K562 (cell line): ENCODE results near the gene SIGLEC5. TPM values are rescaled to one million over a fixed set of nuclear protein-coding genes. Genes with fewer than 3 reads are reported as not detected.

Experiments
- BDP1 ChIP-seq: IDR thresholded peaks from 3 replicates; pipeline ENCODE4 v1.6.1; 2011; ENCODE audit not compliant: insufficient read length, insufficient read depth
- CBX5 ChIP-seq: IDR thresholded peaks from 2 replicates; pipeline ENCODE4 v1.6.1; 2014; ENCODE audit warnings: low read depth, borderline replicate concordance
- CSDE1 ChIP-seq, 2 experiments: fragments of 450-650 bp; IDR thresholded peaks; 2 replicates each; pipeline ENCODE4 v1.6.1; 2016; ENCODE audit warnings: mild to moderate bottlenecking in 1 of 2
- ETS2 ChIP-seq: IDR thresholded peaks from 2 replicates; pipeline ENCODE4 v1.6.1; 2016; ENCODE audit warnings: borderline replicate concordance, missing genetic modification characterization, mild to moderate bottlenecking, moderate library complexity, missing compliant biosample characterization; ENCODE audit not compliant: poor library complexity, severe bottlenecking
- HCFC1 ChIP-seq: IDR thresholded peaks from 2 replicates; pipeline ENCODE4 v1.6.1; 2012; ENCODE audit warnings: low read depth, low read length, improper control_type of control experiment
- HMGN3 ChIP-seq: IDR thresholded peaks from 2 replicates; pipeline ENCODE4 v1.6.1; 2011; ENCODE audit warnings: borderline replicate concordance, low read depth, mild to moderate bottlenecking, mixed read lengths, low read length; ENCODE audit not compliant: insufficient read length; ENCODE audit errors: extremely low read depth
- IFI16 ChIP-seq: fragments of 250-450 bp; sonication (Bioruptor Pico); IDR thresholded peaks from 2 replicates; pipeline ENCODE4 v2.1.2; 2022; ENCODE audit warnings: mild to moderate bottlenecking, inconsistent platforms
- KDM1A ChIP-seq, 2 experiments: fragments of 450-650 bp; IDR thresholded peaks; 2 replicates each; pipeline ENCODE4 v1.6.1; 2016; ENCODE audit warnings: mild to moderate bottlenecking in 2 of 2
- NR1H2 ChIP-seq: sonication (generic); formaldehyde crosslinking; IDR thresholded peaks from 2 replicates; pipeline ENCODE4 v1.4.0; 2020; ENCODE audit warnings: mild to moderate bottlenecking, missing genetic modification reagents
- NR2C2 ChIP-seq, 2 experiments: fragments of 200-800 bp in 1 of 2; sonication (Bioruptor generic) in 1 of 2; sonication (generic) in 1 of 2; formaldehyde crosslinking in 1 of 2; IDR thresholded peaks; 2 replicates each; pipeline versions ENCODE4 v1.6.1 to v1.8.0; 2016 to 2022; ENCODE audit warnings: mild to moderate bottlenecking in 1 of 2, missing compliant biosample characterization in 1 of 2, missing genetic modification characterization in 1 of 2, missing genetic modification reagents in 1 of 2
- OTX1 ChIP-seq: fragments of 450-650 bp; formaldehyde crosslinking; IDR thresholded peaks from 2 replicates; pipeline ENCODE4 v1.4.0; 2022; ENCODE audit warnings: mild to moderate bottlenecking
- PCBP2 ChIP-seq: fragments of 200-400 bp; formaldehyde crosslinking; IDR thresholded peaks from 2 replicates; pipeline ENCODE4 v1.6.1; 2018; ENCODE audit warnings: low read length, low read depth, mild to moderate bottlenecking, moderate library complexity; ENCODE audit not compliant: poor library complexity, severe bottlenecking
- SMARCA4 ChIP-seq: fragments of 450-650 bp; IDR thresholded peaks from 2 replicates; pipeline ENCODE4 v1.6.1; 2016
- SNIP1 ChIP-seq: fragments of 450-650 bp; IDR thresholded peaks from 2 replicates; pipeline ENCODE4 v1.7.1; 2017; ENCODE audit warnings: low read depth, mild to moderate bottlenecking
- SRSF9 ChIP-seq: fragments of 200-400 bp; formaldehyde crosslinking; IDR thresholded peaks from 2 replicates; pipeline ENCODE4 v1.6.1; 2017; ENCODE audit warnings: low read depth, low read length, borderline replicate concordance
- TRIM24 ChIP-seq, 2 experiments: fragments of 450-650 bp; IDR thresholded peaks; 2 replicates each; pipeline ENCODE4 v1.6.1; 2016
- U2AF2 ChIP-seq: fragments of 200-400 bp; formaldehyde crosslinking; optimal IDR thresholded peaks from 2 replicates; pipeline ENCODE3; 2017; ENCODE audit warnings: low read depth, mild to moderate bottlenecking, low read length
- XRCC4 ChIP-seq: IDR thresholded peaks from one replicate; pipeline ENCODE4 v1.6.1; 2011; ENCODE audit not compliant: insufficient read depth, insufficient read length; ENCODE audit errors: extremely low read depth
- ZNF12 ChIP-seq: sonication (generic); formaldehyde crosslinking; IDR thresholded peaks from 2 replicates; pipeline ENCODE4 v1.4.0; 2020; ENCODE audit warnings: mild to moderate bottlenecking, missing genetic modification reagents
- ZNF282 ChIP-seq: sonication (generic); formaldehyde crosslinking; IDR thresholded peaks from 2 replicates; pipeline ENCODE4 v1.8.1; 2023; ENCODE audit warnings: missing genetic modification reagents
- polyA plus RNA-seq, 8 experiments: library from polyadenylated mRNA; depleted of rRNA in 4 of 8; stranded (reverse) in 5 of 8; unstranded in 3 of 8; fragments of >200 nt; fragmentation: Nextera tagmentation in 2 of 8; fragmentation: Illumina TruSeq in 1 of 8; extraction: Ambion mirVana in 2 of 8; extraction: Trizol in 1 of 8; gene quantifications; 2 replicates each; pipeline versions ENCODE4 v1.2.1 to v1.2.3, GENCODE V29; 2011 to 2014; ENCODE audit warnings: inconsistent platforms in 1 of 8, missing spikeins in 1 of 8
- total RNA-seq, 7 experiments: library from RNA; depleted of rRNA in 6 of 7; stranded (reverse); fragments of >200 nt in 6 of 7; fragmentation: Illumina TruSeq in 2 of 7; extraction: Trizol in 2 of 7; gene quantifications; 2 replicates each; pipeline versions ENCODE4 v1.2.1 to v1.2.3, GENCODE V29; 2011 to 2021; ENCODE audit warnings: low replicate concordance in 1 of 7
- TF ChIP-seq, protein P1 (sequence below): fragments of 250-450 bp; sonication (Bioruptor Pico); IDR thresholded peaks from 2 replicates; pipeline ENCODE4 v1.8.0; 2021; ENCODE audit warnings: moderate library complexity, mild to moderate bottlenecking, inconsistent platforms
- TF ChIP-seq, protein P2 (sequence below): sonication (generic); formaldehyde crosslinking; IDR thresholded peaks from 2 replicates; pipeline ENCODE4 v1.4.0; 2020; ENCODE audit warnings: mild to moderate bottlenecking, missing genetic modification reagents
- TF ChIP-seq, protein P3 (sequence below): fragments of 450-650 bp; IDR thresholded peaks from one replicate; pipeline ENCODE4 v1.6.1; 2018; ENCODE audit warnings: mild to moderate bottlenecking, moderate library complexity; ENCODE audit not compliant: partially characterized antibody
- TF ChIP-seq, protein P4 (sequence below): fragments of 450-650 bp; IDR thresholded peaks from 2 replicates; pipeline ENCODE4 v1.6.1; 2018; ENCODE audit warnings: mild to moderate bottlenecking, low read depth; ENCODE audit not compliant: partially characterized antibody
- TF ChIP-seq, protein P5 (sequence below): fragments of 450-650 bp; IDR thresholded peaks from 2 replicates; pipeline ENCODE4 v1.6.1; 2016; ENCODE audit warnings: low read depth, mild to moderate bottlenecking, moderate library complexity

The SIGLEC5 gene
- total and polyA plus RNA-seq, 9 of the 15 experiments (the other 6 are each of a cell fraction or from before 2014, with no cell fraction given) = 0.14 TPM; not detected in 8

DNA sequence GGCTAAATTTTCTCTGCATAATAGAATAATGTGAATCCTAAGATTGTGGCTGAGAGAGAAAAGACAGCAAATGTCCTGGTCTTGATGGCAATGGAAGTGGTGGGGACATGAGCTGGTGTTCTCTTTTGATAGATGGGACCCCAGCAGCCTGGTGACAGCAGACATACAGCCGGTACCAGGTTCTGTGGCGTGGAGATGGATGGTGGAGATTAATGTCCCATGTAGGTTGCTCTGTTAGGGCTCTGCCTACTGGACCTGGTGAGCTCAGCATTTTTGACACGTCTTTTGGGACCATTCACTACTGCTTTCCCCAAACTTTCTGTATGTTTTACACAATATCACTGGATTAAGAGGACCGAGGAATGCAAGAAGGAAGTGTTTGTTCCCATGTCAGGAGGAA lies 24.6 kb upstream of the SIGLEC5 start (continued):
- TF ChIP-seq TRIM24 (IDR thresholded peaks at IDR 0.05) = peak in 1 of 2 experiments; percentile 74; a peak in 2 of 4 replicates
- TF ChIP-seq XRCC4 = no peak
- TF ChIP-seq, protein P1, sequence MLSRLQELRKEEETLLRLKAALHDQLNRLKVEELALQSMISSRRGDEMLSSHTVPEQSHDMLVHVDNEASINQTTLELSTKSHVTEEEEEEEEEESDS = no peak
- no peak for TF ChIP-seq NR2C2 (CRISPR knock-in tag; IDR thresholded peaks at IDR 0.05)
- TF ChIP-seq NR2C2 (tag; IDR thresholded peaks at IDR 0.05) = no peak
- no peak for TF ChIP-seq SRSF9
- TF ChIP-seq HMGN3 = no peak
- TF ChIP-seq OTX1 (CRISPR knock-in tag) = no peak
- TF ChIP-seq BDP1 = no peak
- TF ChIP-seq SMARCA4 = no peak
- no peak for TF ChIP-seq ZNF282 (CRISPR knock-in tag)
- peak; percentile 96 for TF ChIP-seq CBX5
- TF ChIP-seq ETS2 (tag) = no peak
- no peak for TF ChIP-seq CSDE1 (IDR thresholded peaks at IDR 0.05)
- TF ChIP-seq HCFC1 = peak; percentile 28; the same call in 1 of the 2 replicates
- TF ChIP-seq, protein P2, sequence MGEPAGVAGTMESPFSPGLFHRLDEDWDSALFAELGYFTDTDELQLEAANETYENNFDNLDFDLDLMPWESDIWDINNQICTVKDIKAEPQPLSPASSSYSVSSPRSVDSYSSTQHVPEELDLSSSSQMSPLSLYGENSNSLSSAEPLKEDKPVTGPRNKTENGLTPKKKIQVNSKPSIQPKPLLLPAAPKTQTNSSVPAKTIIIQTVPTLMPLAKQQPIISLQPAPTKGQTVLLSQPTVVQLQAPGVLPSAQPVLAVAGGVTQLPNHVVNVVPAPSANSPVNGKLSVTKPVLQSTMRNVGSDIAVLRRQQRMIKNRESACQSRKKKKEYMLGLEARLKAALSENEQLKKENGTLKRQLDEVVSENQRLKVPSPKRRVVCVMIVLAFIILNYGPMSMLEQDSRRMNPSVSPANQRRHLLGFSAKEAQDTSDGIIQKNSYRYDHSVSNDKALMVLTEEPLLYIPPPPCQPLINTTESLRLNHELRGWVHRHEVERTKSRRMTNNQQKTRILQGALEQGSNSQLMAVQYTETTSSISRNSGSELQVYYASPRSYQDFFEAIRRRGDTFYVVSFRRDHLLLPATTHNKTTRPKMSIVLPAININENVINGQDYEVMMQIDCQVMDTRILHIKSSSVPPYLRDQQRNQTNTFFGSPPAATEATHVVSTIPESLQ (CRISPR knock-in tag) = no peak
- TF ChIP-seq, protein P3, sequence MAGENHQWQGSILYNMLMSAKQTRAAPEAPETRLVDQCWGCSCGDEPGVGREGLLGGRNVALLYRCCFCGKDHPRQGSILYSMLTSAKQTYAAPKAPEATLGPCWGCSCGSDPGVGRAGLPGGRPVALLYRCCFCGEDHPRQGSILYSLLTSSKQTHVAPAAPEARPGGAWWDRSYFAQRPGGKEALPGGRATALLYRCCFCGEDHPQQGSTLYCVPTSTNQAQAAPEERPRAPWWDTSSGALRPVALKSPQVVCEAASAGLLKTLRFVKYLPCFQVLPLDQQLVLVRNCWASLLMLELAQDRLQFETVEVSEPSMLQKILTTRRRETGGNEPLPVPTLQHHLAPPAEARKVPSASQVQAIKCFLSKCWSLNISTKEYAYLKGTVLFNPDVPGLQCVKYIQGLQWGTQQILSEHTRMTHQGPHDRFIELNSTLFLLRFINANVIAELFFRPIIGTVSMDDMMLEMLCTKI = no peak
- TF ChIP-seq NR1H2 (CRISPR knock-in tag) = no peak
- no peak for TF ChIP-seq KDM1A (IDR thresholded peaks at IDR 0.05)
- TF ChIP-seq U2AF2 = no peak
- TF ChIP-seq, protein P4, sequence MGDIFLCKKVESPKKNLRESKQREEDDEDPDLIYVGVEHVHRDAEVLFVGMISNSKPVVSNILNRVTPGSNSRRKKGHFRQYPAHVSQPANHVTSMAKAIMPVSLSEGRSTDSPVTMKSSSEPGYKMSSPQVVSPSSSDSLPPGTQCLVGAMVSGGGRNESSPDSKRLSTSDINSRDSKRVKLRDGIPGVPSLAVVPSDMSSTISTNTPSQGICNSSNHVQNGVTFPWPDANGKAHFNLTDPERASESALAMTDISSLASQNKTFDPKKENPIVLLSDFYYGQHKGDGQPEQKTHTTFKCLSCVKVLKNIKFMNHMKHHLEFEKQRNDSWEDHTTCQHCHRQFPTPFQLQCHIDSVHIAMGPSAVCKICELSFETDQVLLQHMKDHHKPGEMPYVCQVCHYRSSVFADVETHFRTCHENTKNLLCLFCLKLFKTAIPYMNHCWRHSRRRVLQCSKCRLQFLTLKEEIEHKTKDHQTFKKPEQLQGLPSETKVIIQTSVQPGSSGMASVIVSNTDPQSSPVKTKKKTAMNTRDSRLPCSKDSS = peak; percentile 47
- TF ChIP-seq PCBP2 = no peak
- no peak for TF ChIP-seq IFI16 (CRISPR knock-in tag)
- no peak for TF ChIP-seq SNIP1
- no peak for TF ChIP-seq ZNF12 (CRISPR knock-in tag)
- TF ChIP-seq, protein P5, sequence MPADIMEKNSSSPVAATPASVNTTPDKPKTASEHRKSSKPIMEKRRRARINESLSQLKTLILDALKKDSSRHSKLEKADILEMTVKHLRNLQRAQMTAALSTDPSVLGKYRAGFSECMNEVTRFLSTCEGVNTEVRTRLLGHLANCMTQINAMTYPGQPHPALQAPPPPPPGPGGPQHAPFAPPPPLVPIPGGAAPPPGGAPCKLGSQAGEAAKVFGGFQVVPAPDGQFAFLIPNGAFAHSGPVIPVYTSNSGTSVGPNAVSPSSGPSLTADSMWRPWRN = no peak
